Fibroblast of lung (primary cell): ENCODE data around the gene TOM1. TPM values are rescaled to one million over a fixed set of nuclear protein-coding genes. Genes with fewer than 3 reads are reported as not detected.
A peak's percentile ranks its signal among the peaks of the same experiment; 100 is the strongest.

Experiments
- DNase-seq, 2 donors: peaks; one replicate each; pipeline versions ENCODE4 v3.0.0 to v3.0.0-alpha.2; 2010; ENCODE audit warnings: low read depth in 2 of 2
- H2AFZ ChIP-seq: 2 replicates; pipeline ENCODE4 v1.5.1; 2012; ENCODE audit warnings: low read length, control low read depth, inconsistent platforms
- H3K27ac ChIP-seq: 2 replicates; pipeline ENCODE4 v1.5.1; 2011; ENCODE audit warnings: low read length, control low read depth; ENCODE audit not compliant: insufficient read depth
- H3K27me3 ChIP-seq: 2 replicates; pipeline ENCODE4 v1.5.1; 2011; ENCODE audit warnings: mild to moderate bottlenecking, low read length; ENCODE audit not compliant: control insufficient read depth, insufficient read depth
- H3K36me3 ChIP-seq: 2 replicates; pipeline ENCODE4 v1.5.1; 2011; ENCODE audit warnings: low read length; ENCODE audit not compliant: control insufficient read depth, insufficient read depth
- H3K4me1 ChIP-seq: 2 replicates; pipeline ENCODE4 v1.5.1; 2011; ENCODE audit warnings: low read length; ENCODE audit not compliant: control insufficient read depth, insufficient read depth; ENCODE audit errors: extremely low read depth
- H3K4me2 ChIP-seq: 2 replicates; pipeline ENCODE4 v1.5.1; 2011; ENCODE audit warnings: low read length, control low read depth; ENCODE audit not compliant: insufficient read depth; ENCODE audit errors: extremely low read depth
- H3K4me3 ChIP-seq, 4 experiments: fragments of 200-600 bp in 1 of 4; sonication (generic) in 1 of 4; replicated peaks in 1 of 4; 2 replicates each; pipeline ENCODE4 v1.5.1; 2011 to 2016; ENCODE audit warnings: low read length in 4 of 4, low read depth in 3 of 4, mild to moderate bottlenecking in 3 of 4, control low read depth in 2 of 4, inconsistent platforms in 1 of 4, mixed read lengths in 1 of 4; ENCODE audit not compliant: insufficient read depth in 1 of 4; ENCODE audit errors: control extremely low read depth in 1 of 4
- H3K79me2 ChIP-seq: 2 replicates; pipeline ENCODE4 v1.5.1; 2012; ENCODE audit warnings: mild to moderate bottlenecking, low read length, inconsistent platforms; ENCODE audit not compliant: control insufficient read depth, insufficient read depth
- H3K9ac ChIP-seq: 2 replicates; pipeline ENCODE4 v1.5.1; 2011; ENCODE audit warnings: mild to moderate bottlenecking, low read length, control low read depth; ENCODE audit not compliant: insufficient read depth
- H3K9me3 ChIP-seq: 2 replicates; pipeline ENCODE4 v1.5.1; 2012; ENCODE audit warnings: low read depth, low read length; ENCODE audit not compliant: control insufficient read depth, insufficient read depth
- H4K20me1 ChIP-seq: 2 replicates; pipeline ENCODE4 v1.5.1; 2011; ENCODE audit warnings: low read length; ENCODE audit not compliant: control insufficient read depth, insufficient read depth; ENCODE audit errors: extremely low read depth
- CTCF ChIP-seq, 2 donors: IDR thresholded peaks in 1 of 2; conservative IDR thresholded peaks in 1 of 2; 1 replicate in 1 of 2; 2 replicates in 1 of 2; pipeline ENCODE4 v1.5.1; 2011 to 2012; ENCODE audit warnings: low read length in 2 of 2, control low read depth in 1 of 2, inconsistent platforms in 1 of 2, low read depth in 1 of 2, mild to moderate bottlenecking in 1 of 2
- EZH2 ChIP-seq: IDR thresholded peaks from 2 replicates; pipeline ENCODE4 v1.5.1; 2012; ENCODE audit warnings: low read length, control low read depth, mild to moderate bottlenecking; ENCODE audit errors: missing control alignments
- polyA plus RNA-seq, 2 donors: library from polyadenylated mRNA; depleted of rRNA in 1 of 2; stranded (reverse) in 1 of 2; unstranded in 1 of 2; fragments of >200 nt; gene quantifications; 2 replicates each; pipeline ENCODE4 v1.2.1, GENCODE V29; 2011 to 2012; ENCODE audit warnings: missing spikeins in 1 of 2
- total RNA-seq: library from RNA; depleted of rRNA; stranded (reverse); fragments of >200 nt; gene quantifications from 2 replicates; pipeline ENCODE4 v1.2.1, GENCODE V29; 2014

The TOM1 gene
- total and polyA plus RNA-seq, 2 donors (not counting 1 experiment from before 2014, with no cell fraction given): 30.9 to 51.6 TPM

GRCh38 chr22:35348703-35349102 lies 49.0 kb downstream of the TOM1 start:
- Histone ChIP-seq H3K27ac (no peak overlapping the region), H3K4me3 (no peak overlapping the region), H3K79me2 (no peaks in the 10 kb centered on the region), H2AFZ (no peak overlapping the region), H3K9ac (no peak overlapping the region), H3K27me3 (no peaks in the 10 kb centered on the region), H3K4me1 (peaks cover 6% of the 10 kb centered on the region), H3K9me3 (no peaks in the 10 kb centered on the region), H3K36me3 (no peaks in the 10 kb centered on the region), H3K4me2 (no peak overlapping the region), H4K20me1 (no peaks in the 10 kb centered on the region)
- no peak for TF ChIP-seq EZH2
- TF ChIP-seq CTCF (conservative IDR thresholded peaks at IDR 0.05 in 1 of 2, IDR thresholded peaks at IDR 0.05 in 1 of 2; ENCODE audit: low read depth in 1 of 2, low read length in 2 of 2): no peak
- DNase-seq: no peak

- H3K9me3 ChIP-seq: no peaks in the 10 kb centered on the region
- no peak overlapping the region for H2AFZ ChIP-seq
- no peak overlapping the region for H3K9ac ChIP-seq
- peaks cover 6% of the 10 kb centered on the region for H3K4me1 ChIP-seq
- no peak overlapping the region for H3K4me3 ChIP-seq
- no peak overlapping the region for H3K4me2 ChIP-seq
- H3K27me3 ChIP-seq: no peaks in the 10 kb centered on the region
- H4K20me1 ChIP-seq: no peaks in the 10 kb centered on the region
- no peak for DNase-seq
- H3K36me3 ChIP-seq: no peaks in the 10 kb centered on the region
- TF ChIP-seq EZH2: no peak
- TF ChIP-seq CTCF (conservative IDR thresholded peaks at IDR 0.05 in 1 of 2, IDR thresholded peaks at IDR 0.05 in 1 of 2; ENCODE audit: low read depth in 1 of 2, low read length in 2 of 2): no peak
- no peaks in the 10 kb centered on the region for H3K79me2 ChIP-seq
- no peak overlapping the region for H3K27ac ChIP-seq
These were observed 49.6 kb downstream of the TOM1 start for GRCh38 chr22:35349368-35349703.

GRCh38 chr22:35349704-35350538 lies 50.2 kb downstream of the TOM1 start:
- no peak for TF ChIP-seq CTCF (conservative IDR thresholded peaks at IDR 0.05 in 1 of 2, IDR thresholded peaks at IDR 0.05 in 1 of 2; ENCODE audit: low read depth in 1 of 2, low read length in 2 of 2)
- H3K79me2 ChIP-seq: no peaks in the 10 kb centered on the region
- peak overlapping the region; percentile 32 for H3K27ac ChIP-seq
- H2AFZ ChIP-seq: no peak overlapping the region
- H3K4me2 ChIP-seq: no peak overlapping the region
- peaks cover 6% of the 10 kb centered on the region for H3K4me1 ChIP-seq
- H4K20me1 ChIP-seq: no peaks in the 10 kb centered on the region
- no peak overlapping the region for H3K4me3 ChIP-seq
- H3K9ac ChIP-seq: no peak overlapping the region
- H3K36me3 ChIP-seq: no peaks in the 10 kb centered on the region
- H3K9me3 ChIP-seq: no peaks in the 10 kb centered on the region
- H3K27me3 ChIP-seq: no peaks in the 10 kb centered on the region
- peak; percentile 41 for DNase-seq
